Measurements from ENCODE around the gene UBE2E2. TPM values are rescaled to one million over a fixed set of nuclear protein-coding genes. Genes with fewer than 3 reads are reported as not detected.

The UBE2E2 gene
- total RNA-seq: 46.3 and 53.0 TPM in 2 replicates

GRCh38 chr3:23202921-23203707 is at the start of gene UBE2E2:
UBE2E2 (plus strand) TSS chr3:23203327.

Small RNA genes within 50 kb of the gene (small RNA-seq; reads per million reads assigned to genes)
- gene AC121251.1 (not detected), gene RF00019 (not detected), gene RNU6-788P (not detected), gene RNU6-922P (not detected)

All from subcutaneous preadipocyte (primary cell).